GM06990 (cell line): ENCODE results near the gene CDKN2C.

Source experiments
- DNase-seq: peaks from one replicate; pipeline ENCODE4 v3.0.0-alpha.2; 2011; ENCODE audit not compliant: insufficient read length; ENCODE audit errors: extremely low read depth
- H3K27me3 ChIP-seq: replicated peaks from 2 replicates; pipeline ENCODE4 v1.6.0; 2011; ENCODE audit warnings: low read length; ENCODE audit not compliant: control insufficient read depth, insufficient read depth
- H3K36me3 ChIP-seq: 2 replicates; pipeline ENCODE4 v1.5.1; 2011; ENCODE audit warnings: low read length; ENCODE audit not compliant: control insufficient read depth, insufficient read depth
- H3K4me3 ChIP-seq: replicated peaks from 2 replicates; pipeline ENCODE4 v1.5.1; 2011; ENCODE audit warnings: low read depth, mild to moderate bottlenecking, control low read depth, low read length
- CTCF ChIP-seq: IDR thresholded peaks from 2 replicates; pipeline ENCODE4 v1.5.1; 2011; ENCODE audit warnings: low read length, control low read depth, mild to moderate bottlenecking, inconsistent platforms; ENCODE audit not compliant: insufficient read depth, poor library complexity, severe bottlenecking

The CDKN2C gene

GRCh38 chr1:50976111-50976889, 6.3 kb downstream of the CDKN2C start:
- Histone ChIP-seq H3K36me3 (no peaks in the 10 kb centered on the region; the same call in 1 of the 2 replicates), H3K4me3 (peak overlapping the region; percentile 88), H3K27me3 (no peaks in the 10 kb centered on the region)
- no peak for DNase-seq
- TF ChIP-seq CTCF: no peak

- peak overlapping the region; percentile 88 for H3K4me3 ChIP-seq
- no peaks in the 10 kb centered on the region; the same call in 1 of the 2 replicates for H3K36me3 ChIP-seq
- no peak for TF ChIP-seq CTCF
- no peaks in the 10 kb centered on the region for H3K27me3 ChIP-seq
- peak; percentile 74 for DNase-seq
Measured at GRCh38 chr1:50976890-50977574, 7.0 kb downstream of the CDKN2C start.

GRCh38 chr1:50977575-50978143, 7.6 kb downstream of the CDKN2C start:
- Histone ChIP-seq H3K27me3 (no peaks in the 10 kb centered on the region), H3K36me3 (no peaks in the 10 kb centered on the region; the same call in 1 of the 2 replicates), H3K4me3 (peak overlapping the region; percentile 88)
- DNase-seq: peak; percentile 69
- no peak for TF ChIP-seq CTCF

- peak; percentile 75 for DNase-seq
- TF ChIP-seq CTCF: no peak
- Histone ChIP-seq H3K27me3 (no peaks in the 10 kb centered on the region), H3K36me3 (no peaks in the 10 kb centered on the region; the same call in 1 of the 2 replicates), H3K4me3 (peak overlapping the region; percentile 88)
Measured at GRCh38 chr1:50978144-50978851, 8.3 kb downstream of the CDKN2C start.

- no peaks in the 10 kb centered on the region for H3K27me3 ChIP-seq
- no peaks in the 10 kb centered on the region for H3K36me3 ChIP-seq
- no peak for TF ChIP-seq CTCF
- H3K4me3 ChIP-seq: peak overlapping the region; percentile 88
- DNase-seq: no peak
Measured at GRCh38 chr1:50978852-50979781, 9.1 kb downstream of the CDKN2C start.
